ENCODE results near the gene SYPL2. TPM values are rescaled to one million over a fixed set of nuclear protein-coding genes. Genes with fewer than 3 reads are reported as not detected.

Gene SYPL2
- polyA plus RNA-seq, 2 of the 4 experiments (the other 2 are of a cell fraction), result 0.04 to 0.05 TPM

DNA sequence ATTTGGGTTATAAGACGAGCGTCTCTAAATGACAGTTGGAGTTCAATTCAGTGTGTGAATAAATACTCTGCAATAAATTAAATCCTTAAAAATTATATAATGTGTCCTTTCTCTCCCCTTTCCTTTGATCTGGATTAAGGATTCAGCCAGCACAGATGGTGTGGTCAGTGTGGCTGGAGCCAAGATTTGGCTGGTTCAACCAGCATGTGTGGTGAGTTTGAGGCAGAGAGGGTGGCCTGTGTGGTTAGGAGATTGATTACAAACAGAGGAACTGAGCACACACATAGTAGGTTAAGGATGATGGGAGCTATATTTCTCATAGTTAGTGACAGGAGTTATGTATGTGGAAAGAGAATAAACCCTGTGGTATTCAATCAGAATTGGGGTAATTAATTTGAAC lies 57.4 kb downstream of the SYPL2 start:
- CTCF ChIA-PET, result interaction anchor here (1.5 to 21.4 kb wide), 3 partner anchors 9 to 32 kb away, joined by 3 to 749 read pairs (median 44); partner anchors contain the start of genes ATXN7L2 and CYB561D1

DNA sequence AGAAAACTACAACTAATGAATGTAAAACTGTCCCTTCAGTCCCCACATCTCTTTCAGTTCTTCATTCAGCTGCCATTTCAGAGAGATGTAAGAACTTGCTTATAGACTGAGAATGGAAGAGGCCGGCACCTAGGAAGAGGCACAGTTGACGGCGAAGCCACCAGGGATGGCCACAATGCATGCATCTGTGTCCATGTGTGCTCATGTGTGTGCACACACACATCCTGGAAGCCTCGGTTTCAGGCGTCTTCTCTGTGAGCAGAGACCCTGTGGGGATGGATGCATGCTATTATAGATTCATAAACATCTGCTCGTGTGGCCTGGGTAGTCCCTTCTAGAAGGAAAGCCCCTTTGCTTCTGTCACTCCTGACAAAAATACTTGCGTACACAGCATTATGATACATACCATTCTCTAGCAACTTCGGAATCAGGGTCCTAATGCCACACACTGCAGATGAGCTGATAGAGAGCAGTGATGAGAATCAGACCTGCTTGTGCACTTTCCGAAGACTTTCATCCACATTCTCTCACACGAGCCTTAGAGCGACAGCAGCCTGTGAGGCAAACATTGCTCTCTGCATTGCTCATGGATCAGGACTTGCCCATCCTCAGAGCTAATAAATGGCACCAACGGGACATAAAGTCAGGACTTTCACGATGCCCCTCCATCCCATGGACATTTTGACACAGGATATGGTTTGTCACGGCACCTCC lies 60.9 kb downstream of the SYPL2 start:
- FAIRE-seq, result no peak
- TF ChIP-seq, protein P1, sequence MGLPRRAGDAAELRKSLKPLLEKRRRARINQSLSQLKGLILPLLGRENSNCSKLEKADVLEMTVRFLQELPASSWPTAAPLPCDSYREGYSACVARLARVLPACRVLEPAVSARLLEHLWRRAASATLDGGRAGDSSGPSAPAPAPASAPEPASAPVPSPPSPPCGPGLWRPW (IDR thresholded peaks at IDR 0.05), result no peak
- TF ChIP-seq FOSL2 (IDR thresholded peaks at IDR 0.05) (no peak), FOSL2 (CRISPR knock-in tag; IDR thresholded peaks at IDR 0.05) (no peak), ZFP36 (IDR thresholded peaks at IDR 0.05; ENCODE audit: borderline replicate concordance, partially characterized antibody) (no peak), NR3C1 (IDR thresholded peaks at IDR 0.05) (no peak), MYC (IDR thresholded peaks at IDR 0.05; ENCODE audit: borderline replicate concordance, low read length) (no peak), BHLHE40 (IDR thresholded peaks at IDR 0.05; ENCODE audit: low read depth, low read length) (no peak), MAZ (IDR thresholded peaks at IDR 0.05; ENCODE audit: borderline replicate concordance, low read depth, low read length) (no peak), EHF (CRISPR knock-in tag; IDR thresholded peaks at IDR 0.05) (no peak), CEBPB (IDR thresholded peaks at IDR 0.05) (no peak), CBX2 (IDR thresholded peaks at IDR 0.05; ENCODE audit: borderline replicate concordance, low read depth) (no peak)
- TF ChIP-seq, protein P2, sequence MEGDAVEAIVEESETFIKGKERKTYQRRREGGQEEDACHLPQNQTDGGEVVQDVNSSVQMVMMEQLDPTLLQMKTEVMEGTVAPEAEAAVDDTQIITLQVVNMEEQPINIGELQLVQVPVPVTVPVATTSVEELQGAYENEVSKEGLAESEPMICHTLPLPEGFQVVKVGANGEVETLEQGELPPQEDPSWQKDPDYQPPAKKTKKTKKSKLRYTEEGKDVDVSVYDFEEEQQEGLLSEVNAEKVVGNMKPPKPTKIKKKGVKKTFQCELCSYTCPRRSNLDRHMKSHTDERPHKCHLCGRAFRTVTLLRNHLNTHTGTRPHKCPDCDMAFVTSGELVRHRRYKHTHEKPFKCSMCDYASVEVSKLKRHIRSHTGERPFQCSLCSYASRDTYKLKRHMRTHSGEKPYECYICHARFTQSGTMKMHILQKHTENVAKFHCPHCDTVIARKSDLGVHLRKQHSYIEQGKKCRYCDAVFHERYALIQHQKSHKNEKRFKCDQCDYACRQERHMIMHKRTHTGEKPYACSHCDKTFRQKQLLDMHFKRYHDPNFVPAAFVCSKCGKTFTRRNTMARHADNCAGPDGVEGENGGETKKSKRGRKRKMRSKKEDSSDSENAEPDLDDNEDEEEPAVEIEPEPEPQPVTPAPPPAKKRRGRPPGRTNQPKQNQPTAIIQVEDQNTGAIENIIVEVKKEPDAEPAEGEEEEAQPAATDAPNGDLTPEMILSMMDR (IDR thresholded peaks at IDR 0.05), result no peak
- TF ChIP-seq, protein P3, sequence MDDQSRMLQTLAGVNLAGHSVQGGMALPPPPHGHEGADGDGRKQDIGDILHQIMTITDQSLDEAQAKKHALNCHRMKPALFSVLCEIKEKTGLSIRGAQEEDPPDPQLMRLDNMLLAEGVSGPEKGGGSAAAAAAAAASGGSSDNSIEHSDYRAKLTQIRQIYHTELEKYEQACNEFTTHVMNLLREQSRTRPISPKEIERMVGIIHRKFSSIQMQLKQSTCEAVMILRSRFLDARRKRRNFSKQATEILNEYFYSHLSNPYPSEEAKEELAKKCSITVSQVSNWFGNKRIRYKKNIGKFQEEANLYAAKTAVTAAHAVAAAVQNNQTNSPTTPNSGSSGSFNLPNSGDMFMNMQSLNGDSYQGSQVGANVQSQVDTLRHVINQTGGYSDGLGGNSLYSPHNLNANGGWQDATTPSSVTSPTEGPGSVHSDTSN (IDR thresholded peaks at IDR 0.05), result no peak

More for the DNA sequence above, 57.4 kb downstream of the SYPL2 start:
- H3K27ac ChIP-seq, result no peak overlapping the region
- H3K4me2 ChIP-seq, result no peak overlapping the region
- POLR2A ChIA-PET, result no interaction called here
- no peaks in the 10 kb centered on the region for H3K4me1 ChIP-seq
- FAIRE-seq (no peak), ATAC-seq (no peak), DNase-seq (ENCODE audit: low read depth in 1 of 2, low spot score in 1 of 2) (no peak)
- WGBS (ENCODE audit: missing lambda C conversion rate), result 72% methylated on average over 2 of the region's 2 CpGs
- H3K9me3 ChIP-seq, result peaks cover 2% of the 10 kb centered on the region; the same call in 1 of the 3 replicates
- no peak overlapping the region for H3K4me3 ChIP-seq
- TF ChIP-seq FOSL2 (IDR thresholded peaks at IDR 0.05), result no peak
- TF ChIP-seq FOSL2 (CRISPR knock-in tag; IDR thresholded peaks at IDR 0.05), result no peak
- TF ChIP-seq MYC (IDR thresholded peaks at IDR 0.05; ENCODE audit: borderline replicate concordance, low read length), result no peak
- no peak for TF ChIP-seq KDM1A (IDR thresholded peaks at IDR 0.05; ENCODE audit: low read depth)
- no peak for TF ChIP-seq CBX2 (IDR thresholded peaks at IDR 0.05; ENCODE audit: borderline replicate concordance, low read depth)
- no peak for TF ChIP-seq FOSB (CRISPR knock-in tag; IDR thresholded peaks at IDR 0.05)
- no peak for TF ChIP-seq EP300 (IDR thresholded peaks at IDR 0.05)
- no peak for TF ChIP-seq FOXS1 (CRISPR knock-in tag; IDR thresholded peaks at IDR 0.05)
- TF ChIP-seq, protein P4, sequence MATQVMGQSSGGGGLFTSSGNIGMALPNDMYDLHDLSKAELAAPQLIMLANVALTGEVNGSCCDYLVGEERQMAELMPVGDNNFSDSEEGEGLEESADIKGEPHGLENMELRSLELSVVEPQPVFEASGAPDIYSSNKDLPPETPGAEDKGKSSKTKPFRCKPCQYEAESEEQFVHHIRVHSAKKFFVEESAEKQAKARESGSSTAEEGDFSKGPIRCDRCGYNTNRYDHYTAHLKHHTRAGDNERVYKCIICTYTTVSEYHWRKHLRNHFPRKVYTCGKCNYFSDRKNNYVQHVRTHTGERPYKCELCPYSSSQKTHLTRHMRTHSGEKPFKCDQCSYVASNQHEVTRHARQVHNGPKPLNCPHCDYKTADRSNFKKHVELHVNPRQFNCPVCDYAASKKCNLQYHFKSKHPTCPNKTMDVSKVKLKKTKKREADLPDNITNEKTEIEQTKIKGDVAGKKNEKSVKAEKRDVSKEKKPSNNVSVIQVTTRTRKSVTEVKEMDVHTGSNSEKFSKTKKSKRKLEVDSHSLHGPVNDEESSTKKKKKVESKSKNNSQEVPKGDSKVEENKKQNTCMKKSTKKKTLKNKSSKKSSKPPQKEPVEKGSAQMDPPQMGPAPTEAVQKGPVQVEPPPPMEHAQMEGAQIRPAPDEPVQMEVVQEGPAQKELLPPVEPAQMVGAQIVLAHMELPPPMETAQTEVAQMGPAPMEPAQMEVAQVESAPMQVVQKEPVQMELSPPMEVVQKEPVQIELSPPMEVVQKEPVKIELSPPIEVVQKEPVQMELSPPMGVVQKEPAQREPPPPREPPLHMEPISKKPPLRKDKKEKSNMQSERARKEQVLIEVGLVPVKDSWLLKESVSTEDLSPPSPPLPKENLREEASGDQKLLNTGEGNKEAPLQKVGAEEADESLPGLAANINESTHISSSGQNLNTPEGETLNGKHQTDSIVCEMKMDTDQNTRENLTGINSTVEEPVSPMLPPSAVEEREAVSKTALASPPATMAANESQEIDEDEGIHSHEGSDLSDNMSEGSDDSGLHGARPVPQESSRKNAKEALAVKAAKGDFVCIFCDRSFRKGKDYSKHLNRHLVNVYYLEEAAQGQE (IDR thresholded peaks at IDR 0.05), result no peak
- TF ChIP-seq, protein P5, sequence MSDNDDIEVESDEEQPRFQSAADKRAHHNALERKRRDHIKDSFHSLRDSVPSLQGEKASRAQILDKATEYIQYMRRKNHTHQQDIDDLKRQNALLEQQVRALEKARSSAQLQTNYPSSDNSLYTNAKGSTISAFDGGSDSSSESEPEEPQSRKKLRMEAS (IDR thresholded peaks at IDR 0.05), result no peak
- no peak for TF ChIP-seq HDAC2 (IDR thresholded peaks at IDR 0.05)
- no peak for TF ChIP-seq TP53 (CRISPR knock-in tag; IDR thresholded peaks at IDR 0.05)
- no peak for TF ChIP-seq HOXB5 (CRISPR knock-in tag; IDR thresholded peaks at IDR 0.05)
- TF ChIP-seq, protein P1 (IDR thresholded peaks at IDR 0.05), result no peak
- TF ChIP-seq, protein P6, sequence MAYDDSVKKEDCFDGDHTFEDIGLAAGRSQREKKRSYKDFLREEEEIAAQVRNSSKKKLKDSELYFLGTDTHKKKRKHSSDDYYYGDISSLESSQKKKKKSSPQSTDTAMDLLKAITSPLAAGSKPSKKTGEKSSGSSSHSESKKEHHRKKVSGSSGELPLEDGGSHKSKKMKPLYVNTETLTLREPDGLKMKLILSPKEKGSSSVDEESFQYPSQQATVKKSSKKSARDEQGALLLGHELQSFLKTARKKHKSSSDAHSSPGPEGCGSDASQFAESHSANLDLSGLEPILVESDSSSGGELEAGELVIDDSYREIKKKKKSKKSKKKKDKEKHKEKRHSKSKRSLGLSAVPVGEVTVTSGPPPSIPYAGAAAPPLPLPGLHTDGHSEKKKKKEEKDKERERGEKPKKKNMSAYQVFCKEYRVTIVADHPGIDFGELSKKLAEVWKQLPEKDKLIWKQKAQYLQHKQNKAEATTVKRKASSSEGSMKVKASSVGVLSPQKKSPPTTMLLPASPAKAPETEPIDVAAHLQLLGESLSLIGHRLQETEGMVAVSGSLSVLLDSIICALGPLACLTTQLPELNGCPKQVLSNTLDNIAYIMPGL (CRISPR knock-in tag; IDR thresholded peaks at IDR 0.05; ENCODE audit: borderline replicate concordance), result no peak
- TF ChIP-seq NFE2L2 (conservative IDR thresholded peaks at IDR 0.05; ENCODE audit: low read length), result no peak
- TF ChIP-seq, protein P3 (IDR thresholded peaks at IDR 0.05), result no peak
- no peak for TF ChIP-seq CEBPB (IDR thresholded peaks at IDR 0.05)
- TF ChIP-seq ZSCAN20 (CRISPR knock-in tag; IDR thresholded peaks at IDR 0.05), result no peak

More for the DNA sequence above, 60.9 kb downstream of the SYPL2 start:
- POLR2A ChIA-PET, result no interaction called here
- no peak for DNase-seq (ENCODE audit: low read depth in 1 of 2, low spot score in 1 of 2)
- Histone ChIP-seq H3K4me3 (no peak overlapping the region), H3K9me3 (peaks cover 2% of the 10 kb centered on the region; the same call in 1 of the 3 replicates), H3K27ac (no peak overlapping the region), H3K4me1 (no peaks in the 10 kb centered on the region), H3K4me2 (no peak overlapping the region)
- WGBS (ENCODE audit: missing lambda C conversion rate), result 45% methylated on average over 12 of the region's 14 CpGs
- CTCF ChIA-PET, result interaction anchor here (7.8 to 21.4 kb wide), 3 partner anchors 15 to 35 kb away, joined by 143 to 749 read pairs (median 232); partner anchors contain the start of genes AMIGO1, ATXN7L2, CYB561D1 and GPR61
- ATAC-seq, result no peak
